Muscle layer of duodenum (tissue), 2 donors: ENCODE results near the gene FZD1.

Experiments
- H3K27ac ChIP-seq: one replicate; pipeline ENCODE4 v1.7.0; 2013; ENCODE audit warnings: mild to moderate bottlenecking, low read length
- H3K27me3 ChIP-seq: one replicate; pipeline ENCODE4 v1.7.0; 2013; ENCODE audit warnings: low read depth, mild to moderate bottlenecking, control low read depth, low read length
- H3K36me3 ChIP-seq, 2 donors: one replicate each; pipeline ENCODE4 v1.7.0; 2013; ENCODE audit warnings: low read length in 2 of 2, control low read depth in 1 of 2, mild to moderate bottlenecking in 1 of 2; ENCODE audit not compliant: insufficient read depth in 2 of 2, control insufficient read depth in 1 of 2
- H3K4me1 ChIP-seq, 2 donors: one replicate each; pipeline ENCODE4 v1.7.0; 2013; ENCODE audit warnings: low read length in 2 of 2, mild to moderate bottlenecking in 2 of 2, control low read depth in 1 of 2, moderate library complexity in 1 of 2; ENCODE audit not compliant: insufficient read depth in 2 of 2, control insufficient read depth in 1 of 2
- H3K4me3 ChIP-seq, 2 donors: one replicate each; pipeline ENCODE4 v1.7.0; 2013; ENCODE audit warnings: low read length in 2 of 2, low read depth in 1 of 2, mild to moderate bottlenecking in 1 of 2
- H3K9me3 ChIP-seq, 2 donors: one replicate each; pipeline ENCODE4 v1.7.0; 2013; ENCODE audit warnings: low read length in 2 of 2, control low read depth in 1 of 2, mild to moderate bottlenecking in 1 of 2; ENCODE audit not compliant: control insufficient read depth in 1 of 2
- donor health status: healthy.

FZD1 gene

DNA sequence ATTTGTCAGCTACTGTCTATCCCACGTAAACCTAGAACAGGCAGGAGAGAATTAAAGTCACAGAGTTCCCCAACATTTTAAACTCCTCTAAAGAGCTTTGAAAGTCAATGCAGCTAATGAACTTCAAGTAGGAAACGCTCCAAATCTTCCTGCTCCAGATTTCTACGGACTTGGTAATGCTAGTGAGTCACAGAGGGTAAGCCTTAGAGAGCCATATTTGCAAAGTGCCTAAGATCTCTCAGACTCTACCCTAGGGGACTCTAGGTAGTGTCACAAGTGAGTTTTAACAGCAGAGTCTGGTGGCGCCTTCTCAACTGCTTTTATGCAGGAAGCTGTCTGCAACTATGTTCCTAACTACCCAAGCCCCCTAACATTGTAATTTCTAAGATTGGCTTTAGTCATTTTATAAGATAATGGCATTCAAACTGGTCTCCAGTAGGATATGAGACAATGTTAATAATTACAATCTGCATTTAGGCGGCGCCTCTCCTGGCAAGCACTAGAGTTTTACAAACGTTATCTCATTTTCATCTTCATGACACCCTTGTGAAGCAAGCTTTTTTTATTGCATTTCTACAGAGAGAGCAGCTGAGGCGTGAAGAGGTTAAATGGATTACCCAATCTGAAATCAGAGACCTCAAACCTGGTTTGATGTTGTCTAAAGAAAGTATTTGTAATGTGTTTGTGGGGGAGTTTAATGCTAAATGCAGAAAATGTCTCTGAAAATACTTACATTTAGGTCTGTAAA is 22.0 kb upstream of the FZD1 start:
- Histone ChIP-seq H3K27ac (no peak overlapping the region), H3K36me3 (no peaks in the 10 kb centered on the region), H3K9me3 (no peaks in the 10 kb centered on the region), H3K4me3 (no peak overlapping the region), H3K4me1 (no peaks in the 10 kb centered on the region), H3K27me3 (no peaks in the 10 kb centered on the region)

GRCh38 chr7:91243591-91244301 is 20.5 kb upstream of the FZD1 start:
- no peaks in the 10 kb centered on the region for H3K36me3 ChIP-seq
- H3K27ac ChIP-seq, result no peak overlapping the region
- no peaks in the 10 kb centered on the region for H3K27me3 ChIP-seq
- no peaks in the 10 kb centered on the region for H3K9me3 ChIP-seq
- no peaks in the 10 kb centered on the region for H3K4me1 ChIP-seq
- H3K4me3 ChIP-seq, result no peak overlapping the region

GRCh38 chr7:91247500-91247899 is 16.7 kb upstream of the FZD1 start:
- Histone ChIP-seq H3K27ac (no peak overlapping the region), H3K9me3 (no peaks in the 10 kb centered on the region), H3K27me3 (no peaks in the 10 kb centered on the region), H3K4me1 (no peaks in the 10 kb centered on the region), H3K36me3 (no peaks in the 10 kb centered on the region), H3K4me3 (no peak overlapping the region)

DNA sequence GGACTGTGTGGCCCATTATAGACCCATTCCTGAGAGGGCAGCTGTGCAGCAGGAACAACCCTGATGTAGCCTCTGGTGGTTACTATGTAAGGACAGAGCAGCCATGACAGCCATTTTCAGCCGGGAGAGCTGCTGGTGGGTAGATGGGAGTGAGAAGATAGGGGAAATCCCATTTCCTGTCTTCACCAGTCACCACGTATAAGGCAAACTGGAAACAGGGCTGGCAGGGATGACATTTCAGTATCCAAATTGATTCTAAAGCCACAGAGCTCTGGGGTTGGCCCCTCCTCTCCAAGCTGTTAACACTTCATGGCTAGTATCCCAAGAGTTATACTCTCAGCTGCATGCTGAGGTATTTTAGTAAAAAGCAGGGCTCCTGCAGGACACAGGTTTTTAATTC is 15.2 kb upstream of the FZD1 start:
- no peaks in the 10 kb centered on the region for H3K36me3 ChIP-seq
- no peaks in the 10 kb centered on the region for H3K27me3 ChIP-seq
- H3K27ac ChIP-seq, result no peak overlapping the region
- H3K4me3 ChIP-seq, result no peak overlapping the region
- H3K9me3 ChIP-seq, result no peaks in the 10 kb centered on the region
- no peaks in the 10 kb centered on the region for H3K4me1 ChIP-seq

DNA sequence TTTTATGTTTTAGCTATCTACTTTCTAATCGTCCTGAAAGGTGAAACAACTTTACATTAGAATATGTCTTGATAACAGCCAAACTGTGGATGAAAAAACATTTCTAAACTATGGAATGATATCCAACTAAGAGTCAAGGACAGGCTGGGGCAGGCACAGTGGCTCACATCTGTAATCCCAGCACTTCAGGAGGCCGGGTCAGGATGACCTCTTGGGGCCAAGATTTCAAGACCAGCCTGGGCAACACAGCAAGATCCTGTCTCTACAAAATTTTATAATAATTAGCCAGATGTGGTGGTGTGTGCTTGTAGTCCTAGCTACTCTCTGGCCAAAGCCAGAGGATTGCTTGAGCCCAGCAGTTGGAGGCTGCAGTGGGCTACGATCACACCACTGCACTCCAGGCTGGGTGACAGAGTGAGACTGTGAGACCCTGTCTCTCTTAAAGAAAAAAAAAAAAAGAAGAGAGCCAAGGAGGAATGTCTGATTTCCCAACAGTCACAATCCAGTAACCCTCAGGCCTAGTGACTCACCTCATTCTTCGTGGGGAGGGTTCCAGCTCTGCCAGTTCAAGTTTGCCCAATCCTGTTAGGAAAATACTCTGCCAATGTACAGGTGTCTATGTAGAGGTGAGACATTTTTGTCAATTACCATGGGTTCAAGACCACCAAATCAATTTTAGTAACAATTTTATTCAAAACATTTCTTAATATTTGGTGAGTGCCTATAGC is 14.6 kb upstream of the FZD1 start:
- Histone ChIP-seq H3K4me3 (no peak overlapping the region), H3K4me1 (no peaks in the 10 kb centered on the region), H3K36me3 (no peaks in the 10 kb centered on the region), H3K9me3 (no peaks in the 10 kb centered on the region), H3K27me3 (no peaks in the 10 kb centered on the region), H3K27ac (no peak overlapping the region)

- Histone ChIP-seq H3K9me3 (no peaks in the 10 kb centered on the region), H3K27me3 (no peaks in the 10 kb centered on the region), H3K27ac (no peak overlapping the region), H3K4me3 (no peak overlapping the region), H3K4me1 (no peaks in the 10 kb centered on the region), H3K36me3 (no peaks in the 10 kb centered on the region)
Observed at GRCh38 chr7:91250706-91251105, 13.5 kb upstream of the FZD1 start.

DNA sequence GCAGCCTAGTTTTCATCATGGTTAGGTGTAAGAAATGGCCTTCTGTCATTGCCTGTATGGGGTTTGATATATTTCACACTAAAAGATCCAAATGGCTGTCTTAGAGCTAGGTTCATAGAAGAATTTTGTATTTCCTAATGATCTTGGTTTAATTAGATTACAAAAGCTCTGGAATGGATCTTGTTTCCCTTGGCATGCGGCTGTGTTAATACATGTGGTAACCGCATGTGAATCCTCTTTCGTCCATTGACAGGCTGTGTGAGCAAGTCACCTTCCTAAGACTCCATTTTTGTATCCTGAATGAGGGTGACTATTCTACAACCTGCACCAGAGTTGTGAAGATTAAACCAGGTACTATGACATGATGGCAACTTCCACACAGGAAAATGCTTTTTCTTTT is 12.4 kb upstream of the FZD1 start:
- H3K9me3 ChIP-seq, result no peaks in the 10 kb centered on the region

DNA sequence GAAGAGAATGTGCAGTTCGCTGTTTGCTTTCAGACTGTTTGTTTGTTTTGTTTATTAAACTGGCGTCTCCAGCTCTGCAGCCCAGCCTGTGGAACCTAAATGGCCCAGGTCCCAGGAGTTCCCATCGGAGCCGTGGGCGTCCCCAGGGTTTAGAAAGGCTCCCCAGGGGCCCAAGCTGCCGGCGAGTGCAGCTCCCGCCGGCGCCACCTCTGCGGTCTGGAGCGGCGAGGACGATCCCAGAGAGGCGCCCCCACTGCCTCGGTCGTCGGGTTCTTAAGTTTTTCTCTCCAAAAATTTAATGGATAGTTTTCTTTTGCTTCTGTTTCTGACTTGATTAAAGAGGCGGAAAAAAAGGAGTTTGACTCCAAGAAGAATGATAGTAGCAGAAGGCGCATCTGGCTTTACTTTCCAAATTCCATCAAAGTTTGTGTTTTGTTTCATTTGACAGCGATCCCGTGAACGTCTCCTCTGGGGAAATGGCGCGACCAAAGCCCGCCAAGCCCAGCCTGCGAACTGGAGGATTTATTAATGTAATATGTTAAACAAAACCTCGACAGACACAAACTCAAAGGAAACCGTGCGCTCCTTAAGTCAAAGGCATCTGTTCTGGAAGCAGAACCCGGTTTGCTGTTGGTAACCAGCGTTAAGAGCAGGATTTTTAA is 718 bp upstream of the FZD1 start:
- Histone ChIP-seq H3K4me1 (peaks cover 7 to 22% of the 10 kb centered on the region in 2 donors), H3K9me3 (no peaks in the 10 kb centered on the region), H3K4me3 (peak overlapping the region; percentile 90 to 92), H3K27ac (peak overlapping the region; percentile 90), H3K27me3 (no peaks in the 10 kb centered on the region), H3K36me3 (peaks cover 0 to 4% of the 10 kb centered on the region in 2 donors)

More for the DNA sequence above, 12.4 kb upstream of the FZD1 start:
- no peak overlapping the region for H3K27ac ChIP-seq
- H3K36me3 ChIP-seq, result no peaks in the 10 kb centered on the region
- H3K27me3 ChIP-seq, result no peaks in the 10 kb centered on the region
- no peak overlapping the region for H3K4me3 ChIP-seq
- H3K4me1 ChIP-seq, result no peaks in the 10 kb centered on the region

GRCh38 chr7:91264924-91265681 is 870 bp downstream of the FZD1 start:
- H3K4me3 ChIP-seq, result peak overlapping the region; percentile 72 to 90

DNA sequence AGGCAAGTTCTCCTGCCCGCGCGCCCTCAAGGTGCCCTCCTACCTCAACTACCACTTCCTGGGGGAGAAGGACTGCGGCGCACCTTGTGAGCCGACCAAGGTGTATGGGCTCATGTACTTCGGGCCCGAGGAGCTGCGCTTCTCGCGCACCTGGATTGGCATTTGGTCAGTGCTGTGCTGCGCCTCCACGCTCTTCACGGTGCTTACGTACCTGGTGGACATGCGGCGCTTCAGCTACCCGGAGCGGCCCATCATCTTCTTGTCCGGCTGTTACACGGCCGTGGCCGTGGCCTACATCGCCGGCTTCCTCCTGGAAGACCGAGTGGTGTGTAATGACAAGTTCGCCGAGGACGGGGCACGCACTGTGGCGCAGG is 1.4 kb downstream of the FZD1 start:
- Histone ChIP-seq H3K27ac (no peak overlapping the region), H3K36me3 (peaks cover 4% of the 10 kb centered on the region in 2 donors), H3K27me3 (no peaks in the 10 kb centered on the region), H3K4me3 (peak overlapping the region; percentile 72 to 90), H3K4me1 (peaks cover 7 to 22% of the 10 kb centered on the region in 2 donors), H3K9me3 (no peaks in the 10 kb centered on the region)

More at GRCh38 chr7:91264924-91265681, 870 bp downstream of the FZD1 start:
- Histone ChIP-seq H3K27me3 (no peaks in the 10 kb centered on the region), H3K4me1 (peaks cover 7 to 22% of the 10 kb centered on the region in 2 donors), H3K27ac (no peak overlapping the region), H3K9me3 (no peaks in the 10 kb centered on the region), H3K36me3 (peaks cover 0 to 4% of the 10 kb centered on the region in 2 donors)
